RCC 7860 (cell line): ENCODE data around the gene C1orf74.

ENCODE experiments used
- DNase-seq: peaks from one replicate; pipeline ENCODE4 v3.0.0-alpha.2; 2015; ENCODE audit warnings: low spot score
- FAIRE-seq: peaks from 2 replicates; lab custom pipeline; 2012; peaks lifted over from hg19 to GRCh38; lab: Jason Lieb, UNC

C1orf74 gene

DNA sequence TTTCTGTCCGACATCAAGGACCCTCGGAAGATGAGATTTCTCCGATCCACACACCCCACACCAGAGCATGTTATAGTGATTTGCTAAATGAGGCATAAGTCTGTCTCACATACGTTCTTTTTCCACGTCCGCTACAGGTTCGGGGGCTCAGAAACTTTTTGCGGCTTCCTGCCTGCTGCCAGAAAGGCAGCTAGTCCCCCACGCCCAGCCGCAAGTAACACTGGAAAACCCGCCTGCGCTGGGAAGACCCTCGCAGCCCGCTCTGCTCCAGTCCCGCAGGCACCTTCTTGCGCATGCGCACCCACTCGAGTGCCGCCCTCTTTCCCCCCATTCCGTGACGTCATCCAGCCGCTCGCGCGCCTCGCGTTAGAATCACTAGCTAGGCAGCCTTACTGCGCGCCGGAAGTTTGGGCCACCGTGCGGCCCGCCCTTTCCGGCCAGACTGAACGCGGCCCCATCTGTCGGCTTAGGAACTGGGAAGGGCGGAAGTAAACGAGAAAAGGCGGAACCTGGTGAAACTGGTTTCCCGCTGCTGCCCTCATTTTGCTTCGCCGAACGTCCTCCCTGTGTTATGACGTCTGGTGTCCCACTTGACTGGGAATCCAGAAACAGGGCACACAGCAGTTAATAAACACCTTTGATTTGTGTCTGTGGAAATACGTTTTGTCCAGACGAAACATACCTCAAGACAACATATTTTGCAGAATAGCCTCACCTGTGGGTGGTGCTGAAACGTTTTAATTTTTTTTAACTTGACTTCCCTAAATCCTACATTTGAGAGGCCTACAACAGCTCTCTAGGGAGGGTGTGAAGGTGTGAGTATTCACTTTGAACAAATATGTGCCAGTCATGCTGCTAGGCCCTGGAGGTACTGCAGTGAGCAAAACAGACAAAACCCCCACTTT is at the start of gene C1orf74:
Gene C1orf74, minus strand, starts transcription at position 295 of the 905 bp plus-strand sequence. CDS start 925 bp downstream, outside the sequence.
- peak; percentile 94 for DNase-seq
- peak; percentile 84 for FAIRE-seq

DNA sequence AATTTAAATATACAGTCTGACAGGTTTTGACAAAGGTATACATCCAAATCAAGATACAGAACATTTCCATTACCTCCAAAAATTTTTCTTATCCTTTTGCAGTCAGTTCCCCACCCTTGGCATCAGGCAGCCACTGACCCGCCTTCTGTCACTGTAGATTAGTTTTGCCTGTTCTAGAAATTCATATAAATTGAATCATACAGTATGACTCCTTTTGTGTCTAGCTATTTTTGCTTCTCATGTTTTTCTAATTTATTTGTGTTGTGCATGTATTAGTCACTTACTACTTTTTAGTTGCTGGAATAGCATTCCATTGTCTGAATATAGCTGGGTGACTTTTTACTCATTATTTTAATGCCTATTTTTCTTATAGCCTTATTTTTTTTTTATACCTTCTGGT is 47.3 kb upstream of the C1orf74 start:
- FAIRE-seq, result no peak

DNA sequence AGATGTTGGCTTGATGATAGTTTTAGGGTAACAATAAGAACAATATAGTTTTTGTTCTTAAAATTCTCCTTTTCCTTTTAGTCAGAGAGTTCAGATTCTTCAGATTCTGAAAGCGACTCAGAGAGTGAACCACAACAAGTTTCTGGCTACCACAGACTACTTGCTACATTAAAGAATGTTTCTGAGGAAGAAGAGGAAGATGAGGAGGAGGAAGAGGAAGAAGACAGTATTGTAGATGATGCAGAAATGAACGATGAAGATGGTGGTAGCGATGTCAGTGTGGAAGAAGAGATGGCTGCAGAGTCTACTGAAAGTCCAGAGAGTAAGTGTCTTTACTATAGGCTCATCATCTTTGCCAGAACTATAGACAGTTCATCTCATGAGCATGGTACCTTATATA is 46.4 kb upstream of the C1orf74 start:
- FAIRE-seq (no peak), DNase-seq (no peak)

More for the DNA sequence above, 47.3 kb upstream of the C1orf74 start:
- no peak for DNase-seq

DNA sequence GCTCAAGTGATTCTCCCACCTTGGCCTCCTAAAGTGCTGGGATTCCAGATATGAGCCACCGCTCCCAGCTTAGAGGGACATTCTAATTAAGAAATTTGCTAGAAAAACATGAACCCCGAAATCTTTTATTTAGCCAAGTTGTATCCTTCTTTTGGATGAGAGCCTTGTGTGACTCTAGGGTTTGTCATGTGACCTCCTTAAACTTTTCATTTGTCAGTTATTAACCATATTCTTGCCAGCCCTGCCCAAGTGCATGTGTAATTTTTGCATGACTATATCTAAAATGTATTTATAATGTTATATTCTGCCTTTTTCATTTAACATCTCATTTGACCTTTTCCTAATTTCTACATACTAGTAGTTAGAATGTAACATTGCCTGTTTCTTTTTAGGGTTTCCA is 45.4 kb upstream of the C1orf74 start:
- no peak for DNase-seq
- FAIRE-seq, result no peak

DNA sequence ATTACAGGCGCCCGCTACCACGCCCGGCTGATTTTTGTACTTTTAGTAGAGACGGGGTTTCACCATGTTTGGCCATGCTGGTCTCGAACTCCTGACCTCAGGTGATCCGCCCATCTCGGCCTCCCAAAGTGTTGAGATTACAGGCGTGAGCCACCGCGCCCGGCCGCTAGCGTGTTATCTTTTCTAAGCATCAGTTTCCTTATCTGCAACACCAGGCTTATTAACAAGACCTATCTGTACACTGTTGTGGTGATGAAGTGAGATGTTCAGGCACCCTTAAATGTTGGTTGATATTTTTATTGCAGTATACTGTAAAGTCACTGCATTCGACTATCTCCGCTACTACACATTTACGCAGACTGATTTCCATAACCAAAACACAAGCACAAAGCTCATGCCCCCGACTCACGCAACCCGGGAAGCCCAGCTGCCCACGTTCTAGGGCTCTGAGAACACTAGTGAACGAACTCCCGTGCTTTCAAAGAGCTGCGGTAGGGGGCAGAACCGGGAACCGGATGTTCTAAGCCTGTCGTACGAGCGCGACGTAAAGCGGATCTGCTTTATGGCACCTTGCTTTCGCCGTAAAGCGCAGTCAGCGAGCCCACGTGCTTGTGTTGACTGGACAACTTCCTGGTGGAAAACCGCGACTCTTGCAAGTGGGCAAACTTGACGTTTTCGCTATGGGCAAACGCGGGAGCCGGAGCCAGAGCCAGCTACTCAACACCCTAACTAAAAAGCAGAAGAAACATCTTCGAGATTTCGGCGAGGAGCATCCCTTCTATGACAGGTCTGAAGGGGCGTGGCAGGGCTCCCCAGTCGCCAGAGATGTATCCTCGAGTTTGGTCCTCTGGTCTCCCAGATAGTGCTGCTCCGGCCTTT is 43.3 kb upstream of the C1orf74 start, which contains the start of gene UTP25:
Gene UTP25, plus strand, starts transcription at position 589 of the 879 bp plus-strand sequence. Its CDS starts 92 bp downstream, at position 681.
- FAIRE-seq (peak; percentile 75), DNase-seq (peak; percentile 92)

DNA sequence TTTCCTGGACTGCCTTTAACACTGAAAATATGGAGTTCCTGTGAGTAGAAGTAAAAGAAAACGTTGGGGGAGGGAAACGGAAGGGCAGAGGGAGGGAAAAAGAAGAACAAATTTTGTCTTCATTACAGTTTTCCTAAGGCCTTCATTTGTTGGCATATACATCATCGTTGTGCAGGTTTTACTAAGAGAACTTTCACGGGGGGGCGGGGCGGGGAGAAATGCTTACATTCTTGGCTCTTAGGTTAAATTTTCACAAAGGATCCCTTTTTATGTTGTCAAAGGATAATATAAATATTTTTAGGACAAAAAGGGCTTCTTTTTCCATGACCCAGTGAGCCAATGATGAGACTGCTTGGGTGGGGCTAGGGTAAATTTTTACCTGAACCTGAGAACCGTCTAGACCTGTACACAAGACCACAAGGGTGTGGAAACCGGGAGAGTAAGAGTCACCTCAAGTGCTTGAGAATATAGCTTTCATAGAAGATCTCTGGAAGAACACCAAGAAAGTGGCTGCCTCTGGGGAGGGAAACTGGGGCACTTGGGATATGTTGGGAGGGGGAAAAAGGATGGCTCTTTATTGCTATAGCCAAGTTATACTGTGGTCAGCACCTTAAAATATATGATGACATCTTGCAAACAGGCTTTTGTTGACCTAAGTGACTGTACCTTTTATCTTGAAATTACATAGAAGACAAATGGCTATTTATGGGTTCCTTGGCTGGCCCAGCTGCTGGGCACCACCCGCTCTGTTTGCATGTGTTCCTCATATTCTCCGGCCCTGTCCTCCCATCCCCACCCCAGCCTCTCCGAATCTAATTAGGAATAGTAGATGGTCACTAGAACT is 41.5 kb upstream of the C1orf74 start:
- DNase-seq (no peak), FAIRE-seq (no peak)

DNA sequence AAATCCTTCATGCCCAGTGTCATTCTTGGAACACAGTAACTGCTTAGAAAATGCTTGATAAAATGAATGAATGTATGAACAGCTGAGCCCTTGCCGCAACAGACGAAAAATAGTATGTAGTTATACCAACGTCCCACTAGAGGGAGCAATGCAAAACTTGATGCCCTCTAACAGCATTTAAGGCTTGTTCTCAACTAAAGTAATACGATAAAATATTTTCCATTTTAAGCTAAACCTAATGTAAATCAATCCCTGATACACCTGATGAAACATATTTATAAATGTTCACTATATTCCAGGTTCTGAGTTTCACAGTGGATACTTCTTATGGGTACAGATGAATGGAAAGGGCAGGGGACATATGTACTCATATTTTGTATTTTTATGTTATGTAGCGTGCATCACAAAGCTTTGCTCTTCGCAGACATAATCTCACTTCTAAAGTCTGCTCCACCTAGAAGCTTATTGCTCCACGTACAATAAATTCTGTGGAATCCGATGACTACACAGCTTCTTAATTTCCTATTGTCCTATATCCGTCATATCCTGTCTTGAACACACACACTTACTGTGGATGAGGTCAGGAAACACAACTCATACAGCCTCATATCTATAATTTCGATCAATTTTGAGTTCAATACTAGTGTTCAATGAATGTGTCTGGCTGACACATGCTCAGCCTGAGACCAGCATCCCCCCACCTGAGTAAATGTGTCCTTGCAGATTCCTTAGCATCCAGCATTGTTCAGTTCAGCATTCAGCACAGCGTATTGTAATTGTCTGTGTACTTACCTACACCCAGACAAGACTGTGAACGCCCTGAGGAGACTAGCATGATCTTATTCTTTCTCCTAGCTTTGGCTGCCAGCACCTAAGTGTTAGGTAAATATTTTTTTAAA is 39.0 kb upstream of the C1orf74 start:
- FAIRE-seq (peak; percentile 58), DNase-seq (peak; percentile 43)

DNA sequence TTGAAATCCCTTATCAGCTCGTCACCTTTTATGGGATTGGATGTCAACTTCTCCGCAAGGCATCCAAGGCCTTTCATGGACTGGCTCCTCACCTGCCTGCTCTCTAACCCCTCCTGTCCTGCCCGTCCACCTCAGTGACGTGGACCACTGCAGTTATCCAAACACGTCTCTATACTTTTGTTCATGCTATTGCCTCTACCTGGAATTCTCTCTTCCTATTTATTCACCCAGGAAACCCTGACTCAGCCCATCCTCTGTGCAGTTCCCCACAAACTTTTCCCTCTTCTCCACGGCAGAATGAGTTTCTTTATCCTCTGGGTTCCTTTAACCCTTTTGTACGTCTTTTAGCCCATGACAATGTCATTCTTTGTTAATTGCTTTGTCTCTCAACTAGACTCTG is 38.3 kb upstream of the C1orf74 start:
- no peak for FAIRE-seq
- DNase-seq, result no peak

DNA sequence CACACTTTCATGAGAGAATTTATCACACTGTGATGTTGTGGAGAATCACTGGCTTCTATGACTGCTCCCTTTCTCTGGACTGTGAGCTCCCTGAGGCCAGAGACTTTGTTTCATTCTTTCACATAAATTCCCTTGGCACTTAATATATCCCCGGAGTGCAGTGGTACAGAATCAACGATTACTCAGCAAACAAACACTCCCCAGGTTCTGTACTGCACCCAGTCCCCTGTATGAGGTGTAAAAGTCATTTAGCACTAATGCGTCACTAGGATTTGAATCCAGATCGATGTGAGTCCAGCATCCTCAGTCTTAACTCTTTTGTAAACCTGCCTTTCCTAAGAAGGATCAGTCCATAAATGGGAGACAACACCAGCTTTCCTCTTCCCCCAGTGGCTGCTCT is 36.6 kb upstream of the C1orf74 start:
- no peak for DNase-seq
- FAIRE-seq, result no peak

DNA sequence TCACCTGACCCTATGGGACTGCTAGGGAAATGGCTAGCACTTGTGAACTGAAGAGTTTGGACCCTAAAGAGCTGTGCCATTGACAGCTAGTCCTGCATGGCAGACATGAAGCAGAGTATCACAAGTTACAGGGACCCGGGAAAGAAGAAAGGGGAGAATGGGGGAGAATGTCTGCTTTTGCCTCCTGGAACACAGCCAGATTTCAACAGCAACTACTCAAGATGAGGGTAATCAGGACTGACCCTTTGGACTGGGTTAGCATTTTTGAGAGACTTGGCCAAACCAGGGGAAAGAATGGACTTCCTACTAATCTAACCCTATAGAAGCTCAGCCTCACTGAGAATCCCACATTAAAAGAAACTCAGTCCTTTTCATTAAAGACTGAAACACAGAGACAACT is 34.7 kb upstream of the C1orf74 start:
- DNase-seq, result no peak
- no peak for FAIRE-seq

DNA sequence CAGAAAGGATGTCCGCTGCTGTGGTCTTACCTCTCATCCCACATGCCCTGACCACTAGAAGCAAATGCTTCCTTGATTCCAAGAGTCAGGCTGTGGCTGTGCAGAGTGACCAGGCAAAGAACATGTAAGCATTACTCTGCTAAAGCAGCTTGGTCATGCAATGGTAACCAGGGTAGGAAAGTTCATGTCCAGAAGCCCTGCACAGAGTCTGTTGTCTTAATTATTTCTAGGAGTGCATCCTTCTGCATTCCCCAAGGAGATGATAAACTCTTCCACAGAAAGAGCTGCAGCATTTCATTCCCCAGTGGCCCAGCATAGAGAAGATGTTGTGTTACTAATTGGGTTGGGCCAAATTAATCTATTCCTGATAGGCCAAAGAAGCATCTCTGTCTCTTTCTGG is 33.3 kb upstream of the C1orf74 start:
- DNase-seq, result no peak

DNA sequence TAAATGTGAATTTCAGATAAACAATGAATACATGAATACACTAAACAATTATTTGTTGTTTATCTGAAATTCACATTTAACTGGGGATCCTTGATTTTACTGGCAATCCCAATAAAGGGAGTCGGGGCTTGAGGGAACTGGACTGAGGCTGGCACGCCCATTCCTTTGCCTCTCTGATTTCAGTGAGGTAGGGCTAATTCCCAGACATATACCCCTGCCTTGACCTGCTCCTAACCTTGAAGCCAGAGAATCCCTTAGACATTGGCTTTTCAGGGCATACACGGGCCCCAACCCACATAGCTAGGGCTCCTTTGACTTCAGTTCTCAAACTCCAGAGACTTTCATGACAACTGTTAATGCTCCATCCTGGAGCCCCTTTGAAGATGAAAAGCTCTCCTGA is 32.6 kb upstream of the C1orf74 start:
- DNase-seq (no peak), FAIRE-seq (no peak)

More for the DNA sequence above, 33.3 kb upstream of the C1orf74 start:
- FAIRE-seq, result no peak

DNA sequence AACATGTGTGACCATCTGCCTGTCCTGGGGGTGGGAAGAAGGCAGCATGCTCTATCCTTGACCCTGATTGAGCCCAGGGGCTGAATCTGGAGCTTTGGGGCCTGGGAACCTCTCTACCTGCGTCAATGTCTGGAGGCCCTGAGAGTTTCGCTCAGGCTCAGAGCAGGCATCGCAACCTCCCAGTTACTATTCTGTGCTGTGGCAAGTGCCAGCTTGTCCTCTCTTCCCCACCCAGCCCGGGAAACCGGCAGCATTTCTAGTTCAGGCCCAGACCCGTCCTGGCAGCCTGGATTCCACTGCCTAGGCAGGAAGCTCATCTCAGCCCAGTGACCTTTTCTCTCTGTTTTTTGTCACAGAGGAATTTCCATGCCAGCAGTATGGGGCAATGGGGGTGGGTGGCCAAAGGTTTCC is 31.6 kb upstream of the C1orf74 start:
- DNase-seq (no peak), FAIRE-seq (no peak)

DNA sequence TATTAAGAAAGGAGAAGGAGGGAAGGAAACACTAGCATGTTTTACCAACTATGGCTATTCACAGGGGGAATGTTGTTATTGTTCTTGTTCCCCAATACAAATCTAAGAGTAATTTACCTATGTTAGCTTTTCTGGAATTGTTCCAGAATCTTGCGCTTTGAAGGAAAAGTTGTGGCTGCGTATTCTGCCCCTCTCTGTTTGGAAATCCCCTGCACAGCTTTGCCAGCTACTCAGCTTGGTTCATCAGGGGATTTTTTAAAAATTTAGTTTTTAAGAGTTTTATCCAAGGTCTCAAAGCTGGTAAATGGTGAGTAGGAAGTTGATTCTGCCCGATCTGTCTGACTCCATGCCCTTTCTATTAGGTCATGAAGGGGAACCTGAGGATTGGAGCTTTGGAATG is 31.1 kb upstream of the C1orf74 start:
- FAIRE-seq (no peak), DNase-seq (no peak)

DNA sequence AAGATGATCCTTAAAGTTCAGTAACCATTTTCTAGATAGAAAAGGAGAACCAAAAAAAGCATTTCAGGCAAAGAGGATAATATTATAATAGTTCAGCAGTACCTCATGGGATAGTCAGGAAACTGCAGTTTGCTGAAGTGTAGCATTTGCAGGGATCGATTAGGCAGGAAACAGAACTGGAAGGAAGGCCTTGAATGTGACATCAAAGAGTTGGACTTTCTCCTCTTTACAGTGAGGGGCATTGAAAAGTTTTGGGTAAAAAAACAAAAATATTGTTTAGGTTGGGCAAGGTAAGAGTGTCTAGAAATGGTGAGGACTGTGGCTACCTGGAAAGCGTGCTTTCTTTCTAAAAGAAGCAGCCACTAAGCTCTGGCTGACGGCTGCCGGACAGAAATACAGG is 29.5 kb upstream of the C1orf74 start:
- no peak for FAIRE-seq
- DNase-seq, result no peak

DNA sequence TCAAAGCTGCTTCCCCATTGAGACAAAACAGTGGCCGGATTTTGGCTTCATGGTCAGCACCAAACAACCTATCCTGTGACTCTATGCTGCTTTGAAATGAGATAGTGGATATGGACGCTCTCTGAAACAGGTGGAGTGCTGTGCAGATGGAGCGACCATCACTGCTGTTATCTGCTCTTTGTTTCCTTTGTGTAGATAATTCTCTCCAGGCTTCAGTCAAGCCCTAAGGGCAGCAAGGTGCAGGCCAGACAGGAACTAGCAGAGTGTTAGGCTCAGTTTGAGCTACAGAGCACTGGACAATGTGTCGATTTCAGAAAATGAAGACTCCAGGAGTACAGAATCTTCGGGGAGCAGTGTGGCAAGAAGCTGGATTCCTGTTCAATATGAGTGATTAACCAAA is 26.4 kb upstream of the C1orf74 start:
- no peak for DNase-seq
- no peak for FAIRE-seq

DNA sequence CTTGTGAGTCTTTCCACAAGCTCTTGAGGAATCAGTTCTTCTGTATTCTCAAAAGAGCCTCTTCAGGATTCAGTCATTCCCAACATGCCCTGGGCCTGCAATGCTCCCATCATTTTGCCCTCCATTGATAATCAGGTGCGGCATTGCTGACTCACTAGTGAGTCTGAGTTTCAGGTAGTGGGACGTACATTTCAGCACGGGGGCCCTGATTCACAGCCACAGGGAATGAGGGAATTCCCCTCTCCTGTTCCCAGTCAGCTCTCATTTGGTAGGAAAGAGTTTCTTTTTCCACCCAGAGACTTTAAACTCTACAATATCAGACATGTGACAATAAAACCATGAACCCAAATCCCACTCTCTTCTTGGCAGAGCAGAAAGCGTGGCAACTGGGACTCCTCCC is 25.3 kb upstream of the C1orf74 start:
- DNase-seq (peak; percentile 34), FAIRE-seq (no peak)

DNA sequence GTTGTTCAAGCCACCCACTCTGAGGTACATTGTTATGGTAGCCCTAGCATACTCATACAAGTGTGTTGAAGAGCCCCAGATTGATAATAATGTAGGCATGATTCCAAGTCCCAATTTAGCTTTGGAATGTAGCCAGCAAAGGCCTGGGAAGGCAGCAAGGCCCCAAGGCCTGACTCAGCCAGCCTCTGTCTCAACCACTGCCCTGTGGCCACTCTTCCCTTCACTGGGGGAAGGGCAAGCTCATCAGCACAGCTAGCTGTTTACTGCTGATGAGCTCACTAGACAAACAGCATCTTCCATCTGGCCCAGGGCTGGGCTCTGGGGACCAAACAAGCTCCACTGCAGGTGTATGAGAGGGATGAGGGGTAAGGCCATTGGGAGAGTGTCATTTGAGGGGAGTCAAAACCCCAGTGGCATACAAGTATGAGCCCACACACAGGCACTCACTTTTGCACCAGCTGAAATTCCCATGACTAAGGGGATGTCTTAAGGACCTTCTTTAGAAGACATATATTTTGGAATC is 23.8 kb upstream of the C1orf74 start:
- peak; percentile 78 for FAIRE-seq
- peak; percentile 85 for DNase-seq

DNA sequence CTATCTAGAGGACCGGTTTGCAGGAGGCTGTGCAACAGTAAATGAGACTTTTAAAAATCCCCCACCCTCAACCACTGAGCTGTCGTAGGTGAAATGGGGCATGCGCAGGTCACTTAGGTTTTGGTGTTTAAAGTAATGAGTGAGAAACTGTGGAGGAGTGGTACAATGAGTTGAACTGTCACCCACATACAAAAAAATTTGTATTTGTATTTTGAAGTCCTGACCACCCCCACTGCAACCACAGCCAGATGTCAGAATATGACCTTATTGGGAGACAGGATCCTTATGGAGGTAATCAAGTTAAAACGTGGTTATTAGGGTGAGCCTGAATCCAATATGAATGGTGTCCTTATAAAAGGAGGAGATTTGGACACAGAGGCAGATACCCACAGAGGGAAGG is 23.1 kb upstream of the C1orf74 start:
- DNase-seq, result no peak
- no peak for FAIRE-seq
